Psoas muscle (tissue), 8 donors: ENCODE data around the gene THADA. TPM values are rescaled to one million over a fixed set of nuclear protein-coding genes. Genes with fewer than 3 reads are reported as not detected.

Source experiments
- ATAC-seq, 4 donors: fragments of 200-7000 bp; cut with Tn5 transposase; one replicate each; pipeline ENCODE4 v1.9.1; 2020; ENCODE audit warnings: moderate library complexity in 3 of 4, mild to moderate bottlenecking in 2 of 4
- DNase-seq, 2 donors: peaks; one replicate each; pipeline ENCODE4 v3.0.0-alpha.2; 2020
- H3K27ac ChIP-seq: fragments of 200-600 bp; one replicate; pipeline ENCODE4 v1.8.0; 2022
- H3K27me3 ChIP-seq, 3 donors: fragments of 200-600 bp in 1 of 3; one replicate each; pipeline versions ENCODE4 v1.6.1 to v1.8.0; 2013 to 2022; ENCODE audit warnings: low read length in 2 of 3, mild to moderate bottlenecking in 2 of 3, moderate library complexity in 1 of 3; ENCODE audit not compliant: insufficient read depth in 3 of 3
- H3K36me3 ChIP-seq, 2 donors: fragments of 200-600 bp in 1 of 2; one replicate each; pipeline versions ENCODE4 v1.6.1 to v1.8.0; 2013 to 2022; ENCODE audit warnings: low read depth in 1 of 2, mild to moderate bottlenecking in 1 of 2, moderate library complexity in 1 of 2; ENCODE audit not compliant: insufficient read depth in 1 of 2
- H3K4me1 ChIP-seq: fragments of 200-600 bp; one replicate; pipeline ENCODE4 v1.8.0; 2022
- H3K4me3 ChIP-seq: fragments of 200-600 bp; one replicate; pipeline ENCODE4 v1.8.0; 2022; ENCODE audit warnings: mild to moderate bottlenecking
- H3K9me3 ChIP-seq: fragments of 200-600 bp; one replicate; pipeline ENCODE4 v1.8.0; 2022
- WGBS, 3 donors: extraction: QIAGEN DNeasy Blood & Tissue Kit; methylation state at CpG; one replicate each; pipeline versions ENCODE4 v1.1.6 to v1.1.7; 2013; 5-methylcytosine and 5-hydroxymethylcytosine counted together
- intact Hi-C, 2 donors: fragments of 100-400 bp; cut with DNase I; formaldehyde crosslinking; loops; one replicate each; pipeline versions ENCODE4 v1.11.0 to v1.14.2; 2022
- polyA plus RNA-seq, 3 donors: library from polyadenylated mRNA; stranded (reverse); fragments of 200-250 nt; gene quantifications; one replicate each; pipeline ENCODE4 v1.2.3, GENCODE V29; 2013
- total RNA-seq, 4 donors: library from RNA; stranded (reverse); fragmentation: NEBNext Ultra II Directional in 2 of 4; extraction: Animal tissue kit (Norgen Biotek cat#: 25700) in 2 of 4; gene quantifications; one replicate each; pipeline versions ENCODE4 v1.2.1 to v1.2.4, GENCODE V29; 2021 to 2023
- TF ChIP-seq, protein P1 (sequence below): fragments of 200-600 bp; IDR thresholded peaks from one replicate; pipeline ENCODE4 v1.8.0; 2022; ENCODE audit warnings: antibody characterized with exemption
- donor health status: healthy with polysubstance abuse.
- donor health status: DM: no; HTN: no; CAD: no; lungs with moderate emphysema.
- donor health status: Bipolar disorder and iron deficiency.
- donor health status: healthy.
- donor health status: DM: yes; HTN: yes; CAD: no.
- donor health status: DM: no; HTN: no; CAD: no.
- donor health status: DM: no; HTN: no; CAD: no.
- donor health status: DM: yes; HTN: yes; CAD: no.

THADA gene
- total and polyA plus RNA-seq, 7 donors: 8.1 to 17.4 (median 11.6) TPM

DNA sequence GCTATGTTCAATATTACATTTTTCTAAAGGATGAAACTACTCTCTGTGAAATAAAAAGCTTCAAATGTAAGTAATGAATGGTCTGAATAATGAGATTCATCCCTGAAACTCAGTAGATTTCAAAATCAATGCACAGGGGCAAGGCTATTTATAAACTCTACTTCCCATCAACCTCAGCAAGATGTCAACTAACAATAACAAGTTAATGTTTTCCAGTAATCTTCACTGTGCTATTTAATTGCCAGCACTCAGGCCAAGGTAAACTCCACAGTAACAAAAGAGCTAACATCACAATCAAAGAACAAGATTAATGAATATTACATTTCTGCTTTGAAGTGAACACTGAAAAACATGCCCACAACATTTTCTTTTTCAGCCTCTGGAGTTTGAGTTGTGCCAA, 225.1 kb downstream of the THADA start:
- no peak overlapping the region for H3K4me3 ChIP-seq
- DNase-seq: no peak
- no peaks in the 10 kb centered on the region for H3K36me3 ChIP-seq
- no peak overlapping the region for H3K27ac ChIP-seq
- no peak for ATAC-seq
- TF ChIP-seq, protein P1, sequence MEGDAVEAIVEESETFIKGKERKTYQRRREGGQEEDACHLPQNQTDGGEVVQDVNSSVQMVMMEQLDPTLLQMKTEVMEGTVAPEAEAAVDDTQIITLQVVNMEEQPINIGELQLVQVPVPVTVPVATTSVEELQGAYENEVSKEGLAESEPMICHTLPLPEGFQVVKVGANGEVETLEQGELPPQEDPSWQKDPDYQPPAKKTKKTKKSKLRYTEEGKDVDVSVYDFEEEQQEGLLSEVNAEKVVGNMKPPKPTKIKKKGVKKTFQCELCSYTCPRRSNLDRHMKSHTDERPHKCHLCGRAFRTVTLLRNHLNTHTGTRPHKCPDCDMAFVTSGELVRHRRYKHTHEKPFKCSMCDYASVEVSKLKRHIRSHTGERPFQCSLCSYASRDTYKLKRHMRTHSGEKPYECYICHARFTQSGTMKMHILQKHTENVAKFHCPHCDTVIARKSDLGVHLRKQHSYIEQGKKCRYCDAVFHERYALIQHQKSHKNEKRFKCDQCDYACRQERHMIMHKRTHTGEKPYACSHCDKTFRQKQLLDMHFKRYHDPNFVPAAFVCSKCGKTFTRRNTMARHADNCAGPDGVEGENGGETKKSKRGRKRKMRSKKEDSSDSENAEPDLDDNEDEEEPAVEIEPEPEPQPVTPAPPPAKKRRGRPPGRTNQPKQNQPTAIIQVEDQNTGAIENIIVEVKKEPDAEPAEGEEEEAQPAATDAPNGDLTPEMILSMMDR: no peak
- peaks cover 29% of the 10 kb centered on the region for H3K4me1 ChIP-seq
- H3K9me3 ChIP-seq: no peaks in the 10 kb centered on the region
- H3K27me3 ChIP-seq: no peaks in the 10 kb centered on the region
- intact Hi-C loops: no loop called here

DNA sequence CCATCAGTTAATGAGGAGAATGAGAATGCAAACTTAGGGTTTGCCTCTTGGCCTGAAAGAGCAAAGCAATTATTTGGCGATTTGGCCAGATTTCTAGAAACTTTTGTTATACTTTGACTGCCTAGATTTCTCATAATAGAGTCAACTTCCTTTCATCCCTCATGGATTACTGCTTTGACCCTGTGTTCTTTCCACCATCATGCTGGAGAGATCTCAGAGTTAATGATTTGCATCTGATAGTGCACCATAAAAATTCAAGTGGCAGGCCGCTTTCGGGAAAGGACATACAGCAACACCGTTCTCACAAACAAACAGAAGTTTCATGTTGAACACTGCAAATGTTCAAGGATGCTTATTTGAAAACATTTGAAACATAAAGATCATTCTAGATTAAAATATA, 225.7 kb downstream of the THADA start:
- WGBS, 3 donors: 81 to 87% (median 82%) methylated on average over 4 of the region's 4 CpGs
- TF ChIP-seq, protein P1: no peak
- intact Hi-C loops: no loop called here
- DNase-seq (no peak), ATAC-seq (no peak)
- H3K27me3 ChIP-seq: no peaks in the 10 kb centered on the region
- H3K4me3 ChIP-seq: no peak overlapping the region
- H3K27ac ChIP-seq: peak overlapping the region; percentile 18
- no peaks in the 10 kb centered on the region for H3K9me3 ChIP-seq
- H3K36me3 ChIP-seq: no peaks in the 10 kb centered on the region
- peaks cover 24% of the 10 kb centered on the region for H3K4me1 ChIP-seq

DNA sequence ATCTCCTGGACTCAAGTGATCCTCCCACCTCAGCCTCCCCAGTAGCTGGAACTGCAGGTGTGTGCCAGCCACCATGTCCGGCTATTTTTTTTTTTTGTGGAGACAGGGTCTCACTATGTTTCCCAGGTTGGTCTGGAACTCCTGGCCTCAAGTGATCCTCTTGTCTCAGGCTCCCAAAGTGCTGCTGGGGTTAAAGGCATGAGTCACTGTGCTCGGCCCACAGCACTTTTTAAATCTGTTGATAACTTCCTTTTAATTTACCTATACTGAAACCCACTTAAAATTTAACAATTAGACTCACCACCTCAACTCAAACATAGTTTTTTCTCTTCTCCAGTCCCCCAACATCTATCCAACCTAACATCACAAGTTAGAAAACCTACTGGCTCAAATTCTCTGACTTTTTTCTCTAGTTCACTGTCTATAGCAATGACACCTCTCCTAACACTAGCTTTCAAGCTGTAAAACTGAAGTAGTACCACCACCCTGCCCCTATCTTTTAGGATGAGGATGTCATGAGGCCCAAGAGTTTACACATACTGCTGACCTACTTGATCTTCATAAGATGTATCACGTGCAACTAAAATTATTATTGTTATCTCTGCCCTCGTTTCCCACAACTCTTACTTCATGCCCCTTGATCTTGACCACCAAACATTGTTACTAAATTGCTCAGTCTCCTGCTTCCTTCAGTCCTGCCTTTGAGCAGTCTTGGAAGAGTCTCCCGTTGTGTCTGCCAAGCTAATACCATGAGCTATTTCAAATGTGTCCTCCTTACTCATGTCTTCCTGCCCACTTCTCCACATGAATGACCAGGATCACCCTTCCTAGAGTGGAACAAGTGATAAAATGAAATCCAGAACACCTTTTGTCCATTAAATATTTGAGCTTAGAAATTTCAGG, 227.1 kb downstream of the THADA start:
- Histone ChIP-seq H3K9me3 (no peaks in the 10 kb centered on the region), H3K27me3 (no peaks in the 10 kb centered on the region), H3K27ac (no peak overlapping the region), H3K4me1 (peaks cover 15% of the 10 kb centered on the region), H3K4me3 (no peak overlapping the region), H3K36me3 (no peaks in the 10 kb centered on the region)
- TF ChIP-seq, protein P1: no peak
- no peak for DNase-seq
- intact Hi-C loops: no loop called here
- WGBS, 3 donors: 72 to 86% (median 75%) methylated on average over 5 of the region's 5 CpGs
- peak in 2 of 4 donors; percentile 61 to 78 for ATAC-seq

DNA sequence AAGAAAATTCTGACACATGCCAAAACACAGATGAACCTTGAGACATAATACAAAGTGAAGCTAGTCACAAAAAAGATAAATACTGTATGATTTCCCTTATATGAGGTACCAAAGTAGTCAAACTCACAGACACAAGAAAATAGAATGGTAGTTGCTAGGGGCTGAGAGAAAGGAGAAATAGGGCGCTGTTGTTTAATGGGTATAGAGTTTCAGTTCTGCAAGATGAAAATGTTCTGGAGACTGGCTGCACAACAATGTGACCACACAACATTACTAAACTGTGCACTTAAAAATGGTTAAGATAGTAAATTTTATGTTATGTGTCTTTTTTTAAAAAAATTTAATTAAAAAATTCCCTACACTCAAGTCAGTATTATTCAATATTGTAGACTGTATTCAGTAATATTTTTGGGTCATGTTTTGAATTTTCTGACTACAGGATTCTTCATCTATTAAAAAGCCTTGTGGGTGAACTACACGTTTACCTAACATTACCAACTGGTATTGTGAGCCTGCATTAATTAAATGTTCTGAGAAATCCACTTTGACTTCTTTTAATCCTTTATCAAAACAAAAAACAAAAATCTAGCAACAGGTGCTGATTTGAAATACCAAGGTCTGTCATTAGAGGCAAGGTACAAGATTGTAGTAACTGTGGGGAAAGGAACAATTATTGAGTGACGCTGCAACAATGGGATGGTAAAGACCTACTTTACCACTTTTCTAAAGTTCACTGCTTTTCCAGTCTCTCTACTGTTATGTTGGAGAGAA, 228.6 kb downstream of the THADA start:
- no peaks in the 10 kb centered on the region for H3K9me3 ChIP-seq
- H3K4me3 ChIP-seq: no peak overlapping the region
- intact Hi-C loops: no loop called here
- H3K36me3 ChIP-seq: no peaks in the 10 kb centered on the region
- TF ChIP-seq, protein P1: no peak
- no peak for ATAC-seq
- peaks cover 15% of the 10 kb centered on the region for H3K4me1 ChIP-seq
- DNase-seq: no peak
- WGBS, 3 donors: 87 to 98% (median 91%) methylated on average over 3 of the region's 3 CpGs
- no peak overlapping the region for H3K27ac ChIP-seq
- H3K27me3 ChIP-seq: no peaks in the 10 kb centered on the region
